ENCODE results near the gene VASH2.

DNA sequence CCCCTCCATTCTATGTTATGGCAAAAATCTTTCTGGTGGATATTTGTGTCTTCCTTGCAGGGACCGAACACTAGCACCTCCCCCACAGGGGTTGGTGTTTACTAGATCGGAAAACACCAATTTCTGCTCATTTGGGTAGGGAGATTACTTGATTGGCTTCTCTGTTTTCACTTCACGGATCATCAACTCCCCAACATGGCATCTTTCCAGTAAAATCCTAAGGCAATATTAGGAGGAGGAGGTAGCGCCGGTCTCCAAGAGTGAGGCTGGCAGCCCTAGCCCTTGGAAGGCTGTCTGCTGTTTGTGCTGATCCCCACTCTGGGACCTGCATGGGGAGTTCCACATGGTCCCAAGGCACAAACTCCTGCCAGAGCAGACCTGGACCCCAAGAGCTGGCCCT, 12.2 kb downstream of the VASH2 start:
- TF ChIP-seq, protein P1, sequence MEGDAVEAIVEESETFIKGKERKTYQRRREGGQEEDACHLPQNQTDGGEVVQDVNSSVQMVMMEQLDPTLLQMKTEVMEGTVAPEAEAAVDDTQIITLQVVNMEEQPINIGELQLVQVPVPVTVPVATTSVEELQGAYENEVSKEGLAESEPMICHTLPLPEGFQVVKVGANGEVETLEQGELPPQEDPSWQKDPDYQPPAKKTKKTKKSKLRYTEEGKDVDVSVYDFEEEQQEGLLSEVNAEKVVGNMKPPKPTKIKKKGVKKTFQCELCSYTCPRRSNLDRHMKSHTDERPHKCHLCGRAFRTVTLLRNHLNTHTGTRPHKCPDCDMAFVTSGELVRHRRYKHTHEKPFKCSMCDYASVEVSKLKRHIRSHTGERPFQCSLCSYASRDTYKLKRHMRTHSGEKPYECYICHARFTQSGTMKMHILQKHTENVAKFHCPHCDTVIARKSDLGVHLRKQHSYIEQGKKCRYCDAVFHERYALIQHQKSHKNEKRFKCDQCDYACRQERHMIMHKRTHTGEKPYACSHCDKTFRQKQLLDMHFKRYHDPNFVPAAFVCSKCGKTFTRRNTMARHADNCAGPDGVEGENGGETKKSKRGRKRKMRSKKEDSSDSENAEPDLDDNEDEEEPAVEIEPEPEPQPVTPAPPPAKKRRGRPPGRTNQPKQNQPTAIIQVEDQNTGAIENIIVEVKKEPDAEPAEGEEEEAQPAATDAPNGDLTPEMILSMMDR (IDR thresholded peaks at IDR 0.05), result no peak
- no peak for TF ChIP-seq POLR2A (IDR thresholded peaks at IDR 0.05)

Data from adrenal gland (tissue), 5 donors.